ENCODE data around the gene C11orf86.

GRCh38 chr11:66964495-66964894 is 10.6 kb upstream of the C11orf86 start:
- TF ChIP-seq CTCF (conservative IDR thresholded peaks at IDR 0.05; ENCODE audit: low read depth in 2 of 2) (no peak), CREB1 (CRISPR knock-in tag; IDR thresholded peaks at IDR 0.05; ENCODE audit: low read depth) (no peak), EZH2 (IDR thresholded peaks at IDR 0.05; ENCODE audit: low read depth, unreplicated experiment) (no peak), ZNF114 (CRISPR knock-in tag; IDR thresholded peaks at IDR 0.05) (no peak), POLR2AphosphoS5 (IDR thresholded peaks at IDR 0.05; ENCODE audit: low read depth) (no peak), ETS1 (IDR thresholded peaks at IDR 0.05) (no peak), REST (IDR thresholded peaks at IDR 0.05; ENCODE audit: unreplicated experiment) (no peak), STAT1 (IDR thresholded peaks at IDR 0.05; ENCODE audit: unreplicated experiment) (no peak), ZNF331 (CRISPR knock-in tag; IDR thresholded peaks at IDR 0.05; ENCODE audit: low read depth) (no peak)
